IMR-90 (cell line): ENCODE data around the gene CTNNA2.

Experiments
- BHLHE40 ChIP-seq: fragments of 150-350 bp; IDR thresholded peaks from 2 replicates; pipeline ENCODE4 v1.6.1; 2016; ENCODE audit warnings: mild to moderate bottlenecking, low read depth, low read length
- CEBPB ChIP-seq: IDR thresholded peaks from 2 replicates; pipeline ENCODE4 v1.6.1; 2012; ENCODE audit warnings: low read depth, low read length, improper control_type of control experiment
- MAFK ChIP-seq: IDR thresholded peaks from 2 replicates; pipeline ENCODE4 v1.6.1; 2012; ENCODE audit warnings: low read depth, low read length, improper control_type of control experiment
- MAZ ChIP-seq: IDR thresholded peaks from 2 replicates; pipeline ENCODE4 v1.6.1; 2012; ENCODE audit warnings: low read depth, mild to moderate bottlenecking, low read length, improper control_type of control experiment, moderate library complexity, borderline replicate concordance
- MXI1 ChIP-seq: IDR thresholded peaks from 2 replicates; pipeline ENCODE4 v1.6.1; 2012; ENCODE audit warnings: low read depth, mild to moderate bottlenecking, low read length, moderate library complexity, borderline replicate concordance
- POLR2A ChIP-seq: IDR thresholded peaks from 2 replicates; pipeline ENCODE4 v1.6.1; 2012; ENCODE audit warnings: mild to moderate bottlenecking, low read depth, low read length
- RCOR1 ChIP-seq: IDR thresholded peaks from 2 replicates; pipeline ENCODE4 v1.6.1; 2012; ENCODE audit warnings: mild to moderate bottlenecking, low read length, improper control_type of control experiment; ENCODE audit not compliant: insufficient replicate concordance
- TF ChIP-seq, protein P1 (sequence below): conservative IDR thresholded peaks from 2 replicates; pipeline ENCODE4 v1.5.1; 2012; ENCODE audit warnings: mild to moderate bottlenecking, low read depth, low read length, improper control_type of control experiment
- TF ChIP-seq, protein P2 (sequence below): fragments of 150-350 bp; IDR thresholded peaks from 2 replicates; pipeline ENCODE4 v1.6.1; 2016; ENCODE audit warnings: low read depth, mild to moderate bottlenecking, low read length, moderate library complexity, borderline replicate concordance
- TF ChIP-seq, protein P3 (sequence below): fragments of 150-350 bp; IDR thresholded peaks from 2 replicates; pipeline ENCODE4 v1.6.1; 2017; ENCODE audit warnings: mild to moderate bottlenecking, antibody characterized with exemption, low read length, low read depth

DNA sequence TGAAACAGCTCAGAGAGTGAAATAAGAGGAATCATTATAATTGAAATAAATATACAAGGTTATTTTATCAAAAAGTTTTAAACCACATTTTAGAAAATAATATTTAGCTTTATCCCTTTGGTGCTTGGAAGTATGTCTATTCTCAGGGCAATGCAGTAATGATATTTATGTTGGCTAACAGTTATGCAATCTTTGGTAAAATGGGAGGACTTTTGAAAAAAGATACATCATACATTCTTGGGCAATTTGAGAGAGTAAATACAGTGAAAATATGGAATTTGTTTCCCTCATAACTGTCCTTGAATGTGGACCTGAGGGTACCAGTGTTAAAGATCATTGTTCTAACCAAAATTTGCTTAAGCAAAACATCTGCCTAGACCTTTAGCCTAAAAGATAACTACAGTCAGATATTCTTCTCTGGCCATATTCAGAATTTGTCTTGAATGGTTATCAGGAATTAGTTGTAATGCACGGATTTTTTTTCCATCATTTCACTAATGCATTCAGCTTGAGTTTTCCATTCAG, 654.5 kb downstream of the CTNNA2 start:
- TF ChIP-seq, protein P1, sequence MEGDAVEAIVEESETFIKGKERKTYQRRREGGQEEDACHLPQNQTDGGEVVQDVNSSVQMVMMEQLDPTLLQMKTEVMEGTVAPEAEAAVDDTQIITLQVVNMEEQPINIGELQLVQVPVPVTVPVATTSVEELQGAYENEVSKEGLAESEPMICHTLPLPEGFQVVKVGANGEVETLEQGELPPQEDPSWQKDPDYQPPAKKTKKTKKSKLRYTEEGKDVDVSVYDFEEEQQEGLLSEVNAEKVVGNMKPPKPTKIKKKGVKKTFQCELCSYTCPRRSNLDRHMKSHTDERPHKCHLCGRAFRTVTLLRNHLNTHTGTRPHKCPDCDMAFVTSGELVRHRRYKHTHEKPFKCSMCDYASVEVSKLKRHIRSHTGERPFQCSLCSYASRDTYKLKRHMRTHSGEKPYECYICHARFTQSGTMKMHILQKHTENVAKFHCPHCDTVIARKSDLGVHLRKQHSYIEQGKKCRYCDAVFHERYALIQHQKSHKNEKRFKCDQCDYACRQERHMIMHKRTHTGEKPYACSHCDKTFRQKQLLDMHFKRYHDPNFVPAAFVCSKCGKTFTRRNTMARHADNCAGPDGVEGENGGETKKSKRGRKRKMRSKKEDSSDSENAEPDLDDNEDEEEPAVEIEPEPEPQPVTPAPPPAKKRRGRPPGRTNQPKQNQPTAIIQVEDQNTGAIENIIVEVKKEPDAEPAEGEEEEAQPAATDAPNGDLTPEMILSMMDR, result no peak
- TF ChIP-seq MAZ (no peak), POLR2A (no peak), BHLHE40 (no peak), MAFK (no peak), RCOR1 (no peak), MXI1 (no peak), CEBPB (no peak)
- TF ChIP-seq, protein P2, sequence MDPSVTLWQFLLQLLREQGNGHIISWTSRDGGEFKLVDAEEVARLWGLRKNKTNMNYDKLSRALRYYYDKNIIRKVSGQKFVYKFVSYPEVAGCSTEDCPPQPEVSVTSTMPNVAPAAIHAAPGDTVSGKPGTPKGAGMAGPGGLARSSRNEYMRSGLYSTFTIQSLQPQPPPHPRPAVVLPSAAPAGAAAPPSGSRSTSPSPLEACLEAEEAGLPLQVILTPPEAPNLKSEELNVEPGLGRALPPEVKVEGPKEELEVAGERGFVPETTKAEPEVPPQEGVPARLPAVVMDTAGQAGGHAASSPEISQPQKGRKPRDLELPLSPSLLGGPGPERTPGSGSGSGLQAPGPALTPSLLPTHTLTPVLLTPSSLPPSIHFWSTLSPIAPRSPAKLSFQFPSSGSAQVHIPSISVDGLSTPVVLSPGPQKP, result no peak
- TF ChIP-seq, protein P3, sequence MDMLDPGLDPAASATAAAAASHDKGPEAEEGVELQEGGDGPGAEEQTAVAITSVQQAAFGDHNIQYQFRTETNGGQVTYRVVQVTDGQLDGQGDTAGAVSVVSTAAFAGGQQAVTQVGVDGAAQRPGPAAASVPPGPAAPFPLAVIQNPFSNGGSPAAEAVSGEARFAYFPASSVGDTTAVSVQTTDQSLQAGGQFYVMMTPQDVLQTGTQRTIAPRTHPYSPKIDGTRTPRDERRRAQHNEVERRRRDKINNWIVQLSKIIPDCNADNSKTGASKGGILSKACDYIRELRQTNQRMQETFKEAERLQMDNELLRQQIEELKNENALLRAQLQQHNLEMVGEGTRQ, result no peak
